Midbrain (tissue), 1 donor: Measurements from ENCODE around the gene HECW1.
"Not testable (repeated sequence)": the region's sequence is repeated elsewhere in the genome, so short reads cannot be mapped to it uniquely, and the experiment has no call there.

Experiments used
- DNase-seq: peaks from one replicate; lab custom pipeline; 2025; lab: John Stamatoyannopoulos, UW

Gene HECW1

DNA sequence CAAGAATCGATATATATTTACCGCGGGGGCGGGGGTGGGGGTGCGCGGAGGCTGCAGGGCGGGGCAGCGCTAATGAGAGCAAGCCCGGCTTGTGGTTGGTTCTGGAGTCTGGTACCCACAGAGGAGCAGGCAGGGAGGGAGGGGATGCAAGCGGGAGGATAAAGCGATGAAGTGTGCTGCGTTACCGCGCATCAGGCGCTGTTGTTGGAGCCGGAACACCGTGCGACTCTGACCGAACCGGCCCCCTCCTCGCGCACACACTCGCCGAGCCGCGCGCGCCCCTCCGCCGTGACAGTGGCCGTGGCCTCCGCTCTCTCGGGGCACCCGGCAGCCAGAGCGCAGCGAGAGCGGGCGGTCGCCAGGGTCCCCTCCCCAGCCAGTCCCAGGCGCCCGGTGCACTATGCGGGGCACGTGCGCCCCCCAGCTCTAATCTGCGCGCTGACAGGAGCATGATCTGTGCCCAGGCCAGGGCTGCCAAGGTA is at the start of gene HECW1:
HECW1 (plus strand) TSS at position 189 of the 482 bp plus-strand sequence. CDS start 131,259 bp downstream, outside the sequence.
- no peak for DNase-seq

DNA sequence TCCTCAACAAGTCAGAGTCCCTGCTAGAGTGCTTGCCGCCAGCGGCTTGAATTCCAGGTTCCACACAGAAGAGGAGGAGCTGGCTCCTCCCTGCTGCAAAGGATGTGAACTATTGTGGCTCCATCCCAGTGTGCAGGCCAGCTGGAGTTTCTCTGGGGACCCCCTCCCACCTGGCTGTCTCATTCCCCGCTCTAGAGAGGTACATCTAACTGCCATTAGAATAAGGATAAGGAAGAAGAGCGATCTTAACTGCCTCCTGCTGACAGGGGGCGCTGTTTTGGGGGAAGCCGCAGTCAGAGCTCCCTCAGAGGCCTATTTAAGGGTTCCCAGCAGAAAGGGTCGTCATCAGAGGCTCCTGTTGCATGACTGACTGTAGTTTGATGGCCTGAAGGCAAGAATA is 40.8 kb upstream of the HECW1 start:
- DNase-seq = no peak

DNA sequence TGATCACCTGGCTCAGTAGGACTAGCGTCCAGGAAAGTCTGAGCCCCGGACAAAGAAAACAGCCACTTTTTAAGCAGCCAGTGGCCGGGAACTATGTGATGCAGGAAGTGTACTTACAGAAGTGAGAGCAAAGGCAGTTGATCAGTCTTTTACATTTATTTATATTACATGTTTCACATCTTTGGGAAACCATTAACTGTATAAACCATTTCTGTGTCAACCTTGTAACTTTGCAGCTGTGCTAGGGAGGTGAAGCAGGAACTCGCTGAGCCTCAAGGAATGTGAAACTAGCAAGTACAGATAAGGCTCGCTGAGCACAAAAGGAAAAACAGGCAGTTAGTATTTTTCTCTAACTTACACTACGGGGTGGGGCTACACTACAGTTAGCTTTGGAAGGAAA is 39.9 kb upstream of the HECW1 start:
- DNase-seq = no peak

DNA sequence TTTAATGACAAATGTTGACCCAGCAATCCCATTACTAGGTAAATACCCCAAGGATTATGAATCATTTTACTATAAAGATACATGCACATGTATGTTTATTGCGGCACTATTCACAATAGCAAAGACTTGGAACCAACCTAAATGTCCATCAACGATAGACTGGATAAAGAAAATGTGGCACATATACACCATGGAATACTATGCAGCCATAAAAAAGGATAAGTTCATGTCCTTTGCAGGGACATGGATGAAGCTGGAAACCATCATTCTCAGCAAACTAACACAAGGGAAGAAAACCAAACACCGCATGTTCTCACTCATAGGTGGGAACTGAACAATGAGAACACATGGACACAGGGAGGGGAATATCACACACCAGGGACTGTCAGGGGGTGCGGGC is 38.6 kb upstream of the HECW1 start:
- DNase-seq = not testable (repeated sequence)

DNA sequence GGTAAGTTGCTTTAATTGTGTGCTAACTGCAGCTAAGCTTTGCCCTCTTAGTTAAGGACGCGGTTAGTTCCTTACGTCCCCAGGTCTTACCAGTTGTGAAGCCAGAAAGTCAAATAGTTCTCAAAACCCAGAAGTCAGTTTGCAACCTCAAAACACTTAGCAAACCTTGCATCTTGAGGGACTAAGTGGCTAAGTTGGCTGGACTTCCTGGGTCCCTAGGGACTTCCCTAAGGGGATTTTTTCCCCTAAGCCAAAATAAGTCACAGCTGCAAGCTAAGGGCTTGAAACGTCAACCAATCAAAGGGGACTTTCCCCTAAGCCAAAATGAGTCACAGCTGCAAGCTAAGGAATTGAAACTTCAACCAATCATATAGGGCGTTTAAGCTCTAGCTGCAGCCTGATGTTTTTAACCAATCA is 36.2 kb upstream of the HECW1 start:
- no peak for DNase-seq

DNA sequence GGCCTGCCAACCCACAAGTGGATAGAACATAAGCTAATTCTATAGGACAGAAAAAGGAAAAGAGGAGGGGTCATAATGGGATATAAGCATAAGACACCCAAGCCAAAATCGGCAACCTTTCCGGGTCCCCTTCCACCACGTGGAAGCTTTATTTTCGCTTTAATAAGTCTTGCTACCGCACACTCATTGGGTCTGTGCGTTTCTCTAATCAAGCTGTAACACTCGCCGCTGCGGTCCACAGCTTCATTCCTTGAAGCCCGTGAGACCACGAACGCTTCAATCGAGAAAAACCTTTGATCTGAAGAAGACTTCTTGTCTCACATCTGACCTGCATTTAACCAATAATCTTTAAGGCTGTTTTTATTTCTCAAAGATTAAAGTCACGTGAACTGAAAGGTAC is 35.8 kb upstream of the HECW1 start:
- DNase-seq = no peak

DNA sequence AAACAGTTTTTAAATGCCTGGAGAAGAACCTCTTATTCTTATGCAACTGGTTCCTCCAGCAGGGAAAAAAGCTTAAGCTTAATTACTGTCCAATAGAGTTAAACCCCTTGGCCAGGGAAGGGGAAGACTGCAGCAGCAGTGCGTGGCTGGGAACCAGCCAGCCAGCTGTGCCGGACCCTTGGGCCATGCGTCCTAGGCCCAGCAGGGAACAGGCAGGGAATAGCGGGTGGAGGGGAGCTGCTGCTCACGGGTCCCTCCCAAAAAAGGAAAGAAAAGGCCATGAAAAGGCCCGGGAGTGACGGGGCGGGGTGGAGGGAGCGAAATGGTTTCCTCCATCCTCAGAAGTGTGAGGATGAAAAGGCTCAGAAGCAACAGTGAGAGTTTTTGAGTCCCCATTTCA is 35.2 kb upstream of the HECW1 start:
- DNase-seq = no peak

DNA sequence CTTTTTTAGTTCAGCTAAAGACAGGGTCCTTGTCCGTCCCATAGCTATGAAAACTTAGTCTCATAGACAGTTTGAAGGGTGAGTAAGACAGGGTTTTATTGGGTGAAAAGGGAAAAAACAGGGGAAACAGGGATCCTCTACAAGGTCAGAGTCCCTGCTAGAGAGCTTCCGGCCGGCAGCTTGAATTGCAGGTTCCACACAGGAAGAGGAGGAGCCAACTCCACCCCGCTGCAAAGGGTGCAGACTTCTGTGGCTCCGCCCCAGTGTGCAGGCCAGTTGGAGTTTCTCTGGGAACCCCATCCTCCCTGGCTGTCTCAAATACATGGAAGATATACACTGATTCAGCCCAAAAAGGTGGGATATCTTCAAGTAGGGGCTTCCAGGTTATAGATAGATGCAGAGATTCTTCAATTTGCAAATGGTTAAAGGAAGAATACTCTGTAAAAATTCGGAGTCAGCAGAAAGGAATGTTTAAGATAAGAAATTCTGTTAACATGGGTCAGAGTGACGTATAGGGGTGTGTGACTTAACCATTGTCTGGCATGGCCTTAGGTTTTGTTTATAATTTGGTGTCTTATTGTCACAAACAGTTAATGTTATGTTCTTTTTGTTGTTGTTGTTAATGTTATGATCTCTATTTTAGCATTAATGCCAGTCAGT is 34.6 kb upstream of the HECW1 start:
- DNase-seq = no peak

DNA sequence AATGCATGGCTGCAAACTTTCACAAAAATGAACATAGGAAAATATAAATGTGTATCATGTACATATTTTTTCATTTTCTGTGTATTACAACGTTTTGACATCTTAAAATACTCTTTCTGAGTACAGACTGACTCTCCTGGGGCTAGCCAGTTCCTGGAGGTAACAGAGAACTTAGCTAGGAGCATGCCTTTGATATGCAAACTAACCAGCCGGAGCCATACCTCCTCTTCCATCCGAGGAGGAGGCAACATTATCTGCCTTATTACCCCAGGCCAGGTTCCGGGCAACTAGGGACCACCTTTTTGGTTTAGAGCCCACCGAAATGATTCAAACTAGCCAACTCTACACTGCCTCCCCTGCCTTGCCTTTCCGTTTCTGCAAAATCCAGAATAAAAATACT is 33.7 kb upstream of the HECW1 start:
- no peak for DNase-seq

DNA sequence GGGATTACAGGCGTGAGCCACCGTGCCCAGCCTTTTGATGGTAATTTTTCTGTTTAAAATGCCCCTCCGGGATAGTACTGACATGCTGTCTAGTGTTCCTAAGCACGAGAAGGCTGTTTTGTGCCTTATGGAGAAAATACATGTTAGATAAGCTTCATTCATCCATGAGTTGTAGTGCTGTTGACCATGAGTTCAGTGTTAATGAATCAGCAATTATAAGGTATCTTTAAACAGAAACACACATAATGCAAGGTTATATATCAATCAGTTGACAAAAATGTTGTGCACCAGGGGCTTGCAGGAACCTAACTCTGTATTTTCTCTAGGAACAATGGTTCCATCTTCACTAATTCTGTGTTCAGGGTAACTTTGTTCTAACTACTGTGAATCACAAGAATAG is 30.8 kb upstream of the HECW1 start:
- DNase-seq = no peak

DNA sequence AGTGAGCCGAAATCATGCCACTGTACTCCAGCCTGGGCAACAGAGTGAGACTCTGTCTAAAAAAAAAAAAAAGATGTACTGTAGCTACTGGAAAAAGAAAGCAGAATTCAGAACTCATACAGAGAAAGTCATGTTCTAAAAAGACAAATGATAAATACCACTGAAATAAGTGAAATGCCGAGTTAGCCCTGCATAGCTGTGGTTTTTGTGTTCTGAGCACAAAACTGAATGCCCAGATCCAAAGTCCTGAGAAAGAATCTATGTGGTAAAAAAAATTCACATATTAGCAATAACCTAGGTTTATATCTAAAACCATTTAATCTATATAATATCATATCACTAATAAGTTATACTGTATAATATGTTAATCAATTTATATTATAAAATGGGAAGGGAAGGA is 29.3 kb upstream of the HECW1 start:
- DNase-seq = no peak

DNA sequence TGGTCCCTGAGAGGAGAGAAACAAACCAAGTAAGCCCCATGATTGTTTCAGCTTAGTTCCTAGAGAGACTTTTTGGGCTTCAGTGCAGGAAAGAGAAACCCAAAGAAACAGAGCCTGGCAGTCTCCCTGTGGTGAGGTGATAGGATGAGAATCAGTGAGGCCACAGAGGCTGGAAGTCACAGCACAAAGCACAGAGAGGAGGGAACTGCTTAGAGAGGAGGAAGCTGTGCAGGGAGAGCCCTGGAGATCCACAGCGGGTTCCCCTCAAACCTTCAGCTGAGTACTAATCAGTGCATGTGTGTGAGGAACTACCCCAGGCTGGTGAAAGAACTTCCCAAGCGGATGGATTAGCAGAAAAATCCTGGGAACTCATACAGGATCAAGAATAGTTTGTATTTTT is 27.4 kb upstream of the HECW1 start:
- no peak for DNase-seq

DNA sequence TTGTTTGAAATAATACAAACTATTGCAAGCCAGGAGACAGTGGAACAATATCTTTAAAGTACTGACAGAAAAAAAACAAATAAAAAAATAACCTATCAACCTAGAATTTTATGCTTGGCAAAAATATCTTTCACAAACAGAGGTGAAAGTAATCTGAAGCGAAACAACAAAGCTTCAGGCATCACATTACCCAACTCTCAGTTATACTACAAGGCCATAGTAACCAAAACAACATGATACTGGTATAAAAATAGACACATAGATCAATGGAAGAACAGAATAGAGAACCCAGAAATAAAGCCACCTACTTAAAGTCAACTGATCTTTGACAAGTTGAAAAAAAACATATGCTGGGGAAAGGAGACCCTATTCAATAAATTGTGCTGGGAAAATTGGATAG is 26.5 kb upstream of the HECW1 start:
- DNase-seq = no peak

DNA sequence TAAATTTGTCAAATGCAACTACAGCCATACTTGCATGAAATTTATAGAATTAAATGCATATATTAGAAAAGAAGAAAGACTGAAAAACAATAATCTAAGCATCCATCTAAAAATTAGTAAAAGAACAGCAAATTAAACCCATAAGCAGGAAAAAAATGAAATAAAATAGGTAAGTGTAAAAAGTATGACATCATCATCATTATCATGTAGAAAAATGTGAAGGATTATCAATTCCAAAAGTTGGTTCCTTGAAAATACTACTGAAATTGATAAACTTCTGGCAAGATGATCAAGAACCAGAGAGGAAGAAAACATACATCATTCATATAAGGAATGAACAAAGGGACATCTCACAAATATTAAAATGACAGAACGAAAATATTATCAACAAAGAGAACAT is 19.6 kb upstream of the HECW1 start:
- no peak for DNase-seq

DNA sequence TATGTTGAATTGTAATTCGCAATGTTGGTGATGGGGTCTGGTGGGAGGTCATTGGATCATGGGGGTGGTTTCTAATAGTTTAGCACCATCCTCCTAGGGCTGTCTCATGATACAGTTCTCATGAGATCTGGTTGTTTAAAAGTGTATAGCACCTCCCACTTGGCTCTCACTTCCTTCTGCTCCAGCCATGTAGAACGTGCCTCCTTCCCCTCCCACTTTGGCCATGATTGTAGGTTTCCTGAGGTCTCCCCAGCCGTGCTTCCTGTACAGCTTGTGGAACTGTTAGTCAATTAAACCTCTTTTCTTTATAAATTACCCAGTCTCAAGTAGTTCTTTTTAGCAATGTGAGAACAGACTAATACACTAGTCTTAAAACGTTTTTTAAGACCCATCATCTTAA is 15.6 kb upstream of the HECW1 start:
- DNase-seq = no peak

DNA sequence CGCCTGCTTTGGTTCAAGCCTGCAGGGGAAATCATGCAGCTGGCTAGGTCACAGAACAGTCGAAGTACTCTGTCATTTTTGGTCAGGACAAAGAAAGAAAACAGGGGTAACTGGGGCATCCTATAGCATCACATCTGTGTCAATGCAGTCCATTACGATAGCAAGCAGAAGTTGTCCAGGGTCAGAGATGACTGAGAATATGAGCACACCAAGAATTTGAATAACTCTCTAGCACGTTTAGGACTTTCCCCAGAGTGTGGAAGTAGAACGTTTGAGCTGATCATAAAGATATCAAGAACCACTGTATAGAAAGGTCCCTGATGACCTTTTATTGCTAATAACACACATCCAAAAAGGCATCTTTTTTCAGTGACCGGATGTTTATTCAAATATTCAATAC is 12.7 kb upstream of the HECW1 start:
- DNase-seq = no peak

DNA sequence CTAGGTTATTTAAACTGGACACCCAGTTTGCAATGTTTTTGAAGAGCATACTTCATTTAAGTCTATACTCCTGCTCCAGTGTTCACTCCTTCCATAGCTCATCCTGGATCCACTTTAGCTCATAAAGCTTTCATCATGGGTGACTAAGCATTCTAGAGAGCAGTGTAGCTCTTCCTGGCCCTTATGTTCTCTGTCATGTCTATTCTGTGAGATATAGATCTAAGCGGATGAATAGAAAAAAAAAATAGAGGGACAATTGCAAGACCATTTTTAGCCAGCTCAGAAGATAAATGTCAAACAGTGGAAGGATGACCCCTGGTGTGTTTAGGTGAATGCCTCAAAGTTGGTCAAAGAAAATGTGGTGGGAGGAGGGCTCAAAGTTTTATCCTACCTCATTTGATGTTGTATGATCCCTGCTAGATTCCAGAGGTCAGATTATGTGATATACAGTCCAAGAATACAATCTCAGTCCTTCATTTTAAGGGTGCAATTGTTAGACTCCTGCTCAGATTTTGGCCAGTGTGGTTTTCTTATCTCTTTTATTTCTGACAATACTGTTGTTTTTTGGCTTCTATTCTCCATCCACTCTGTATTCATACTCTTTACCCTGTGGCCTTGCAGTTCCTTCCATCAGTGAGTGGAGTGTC is 7.5 kb upstream of the HECW1 start:
- no peak for DNase-seq

DNA sequence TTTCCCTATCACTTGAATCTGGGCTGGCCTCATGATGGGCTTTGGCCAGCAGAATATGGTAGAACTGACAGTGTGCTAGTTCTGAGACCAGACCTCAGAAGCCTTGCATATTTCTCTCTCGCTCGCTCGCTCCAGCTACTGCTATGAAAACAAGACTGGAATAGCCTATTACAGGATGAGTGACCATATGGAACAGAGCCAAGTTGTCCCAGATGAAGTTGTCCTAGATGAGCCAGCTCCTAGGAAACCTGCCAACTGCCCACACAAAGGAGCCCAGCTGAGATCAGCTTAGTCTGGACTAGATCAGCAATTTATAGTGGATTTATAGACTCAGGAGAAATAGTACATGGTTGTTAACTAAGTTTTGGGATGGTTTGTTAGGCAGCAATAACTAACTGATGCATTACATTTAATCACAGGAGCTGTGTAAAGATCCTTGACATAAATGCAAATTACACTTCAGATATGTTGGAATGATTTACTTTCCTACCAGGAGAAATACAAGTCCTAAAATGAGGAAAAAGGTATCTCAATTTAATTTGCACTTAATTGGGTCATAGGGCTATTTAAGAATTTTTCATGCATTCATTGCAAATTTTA is 6.8 kb upstream of the HECW1 start:
- no peak for DNase-seq

DNA sequence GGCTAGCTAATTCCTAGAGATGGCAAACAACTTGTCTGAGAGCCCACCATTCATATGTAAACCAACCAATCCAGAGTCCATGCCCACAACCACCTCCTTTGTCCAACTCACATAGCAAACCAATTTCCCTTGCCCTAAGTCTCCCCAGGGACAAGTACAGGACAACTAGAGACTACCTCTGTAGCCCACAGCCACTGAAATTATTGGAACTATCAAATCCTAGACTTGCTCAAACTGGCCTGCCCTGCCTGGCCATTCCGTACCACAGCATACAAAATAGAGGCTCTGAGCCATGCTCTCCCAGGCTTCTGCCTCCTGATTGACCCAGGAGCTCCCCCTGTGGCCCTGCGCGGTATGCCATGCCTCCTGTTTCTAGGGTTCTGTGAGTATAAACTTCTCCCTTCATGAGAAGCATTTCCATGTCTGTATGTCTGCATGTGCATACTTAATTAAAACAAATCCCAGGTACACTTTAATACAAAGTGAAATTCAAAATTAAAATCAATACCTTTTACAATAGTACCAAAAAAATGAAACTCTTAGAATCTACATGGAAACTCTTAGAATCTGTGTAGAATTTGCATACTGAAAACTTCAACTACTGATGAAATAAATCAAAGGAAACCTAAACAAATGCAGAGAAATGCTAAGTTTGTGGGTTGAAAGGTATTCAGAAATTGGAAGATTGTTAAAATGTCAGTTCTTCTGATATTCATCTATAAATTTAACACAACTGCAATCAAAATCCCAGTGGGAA is 4.0 kb upstream of the HECW1 start:
- peak; percentile 54 for DNase-seq

DNA sequence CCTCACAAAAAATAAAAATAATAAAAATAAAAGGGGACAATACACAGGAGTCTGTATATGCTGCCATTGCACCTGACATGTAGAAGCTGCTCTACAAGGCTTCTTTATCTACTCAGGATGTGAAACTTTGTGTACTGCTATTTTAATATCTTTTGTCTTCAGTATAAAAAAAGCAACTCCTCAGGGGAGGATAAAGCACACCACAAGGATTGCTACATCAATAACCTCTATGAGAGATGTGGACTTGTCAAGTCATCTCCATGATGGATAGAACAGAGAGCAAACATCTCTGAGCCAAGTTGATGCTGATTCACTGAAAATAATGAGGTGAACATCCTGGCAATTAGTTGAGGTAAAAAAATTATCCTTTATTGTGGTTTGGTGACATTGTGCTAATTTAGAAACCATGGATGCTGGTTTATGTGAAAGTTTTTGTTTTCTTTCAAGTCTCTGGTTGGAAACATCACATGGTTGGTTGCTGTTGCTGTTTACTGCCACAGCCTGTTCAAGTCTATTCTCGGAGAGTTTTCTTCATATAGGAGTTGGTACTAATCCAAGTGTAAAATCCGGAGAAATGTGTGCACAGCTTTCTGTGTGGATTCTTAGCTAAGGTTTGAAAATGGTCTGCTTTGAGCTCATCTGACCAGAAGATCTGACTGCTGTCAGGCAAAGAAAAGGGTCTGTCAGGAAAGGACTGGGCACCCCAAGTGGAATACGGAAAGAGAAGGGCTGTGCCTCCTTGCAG is 1.5 kb upstream of the HECW1 start:
- DNase-seq = no peak

DNA sequence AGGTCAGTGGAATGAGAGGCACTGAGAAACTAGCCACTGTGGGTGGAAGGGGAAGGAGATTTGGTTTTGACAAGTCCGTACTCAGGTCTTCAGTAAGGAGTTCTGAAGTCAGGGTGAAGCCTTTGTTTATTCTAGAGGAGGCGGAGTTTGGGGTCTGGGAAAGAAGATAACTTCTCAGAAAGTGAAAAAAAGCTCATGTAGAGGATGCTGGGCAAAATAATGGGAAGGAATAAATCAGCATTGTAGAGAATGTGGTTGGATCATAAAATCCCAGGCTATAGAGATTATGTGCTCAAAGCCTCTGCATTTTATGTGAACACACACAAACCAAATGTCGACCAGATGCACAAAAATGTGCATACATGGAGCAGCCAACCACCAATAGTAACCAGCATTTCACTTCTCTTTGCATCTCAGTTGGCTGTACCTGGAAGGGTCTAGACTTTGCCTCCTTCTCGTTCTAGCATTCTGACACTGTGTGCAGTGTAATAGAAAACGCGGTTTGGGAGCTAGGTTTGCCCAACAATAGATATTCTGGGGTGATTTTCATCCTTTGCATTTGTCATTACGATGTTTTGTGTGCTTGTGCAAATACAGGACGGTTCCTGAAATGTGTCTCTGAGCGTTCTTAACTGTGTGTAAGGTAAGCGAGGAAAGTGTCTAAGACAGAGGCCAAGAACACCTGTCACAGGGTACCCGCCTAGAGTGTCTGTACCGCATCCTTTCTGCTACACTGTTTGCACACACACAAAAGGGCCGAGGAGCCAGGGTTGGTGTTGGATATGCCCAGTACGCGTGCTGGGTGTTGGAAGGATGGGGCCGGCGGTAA is 603 bp upstream of the HECW1 start:
- no peak for DNase-seq
